ENCODE data around the gene PSMD1. TPM values are rescaled to one million over a fixed set of nuclear protein-coding genes. Genes with fewer than 3 reads are reported as not detected.

PSMD1 gene
- total RNA-seq, 1 donor from 2014 or later, result 116 TPM

Small RNAs within 50 kb of the gene (small RNA-seq; reads per million reads assigned to genes)
- gene RNU1-93P, result not detected

Other genes starting within 250 kb of the PSMD1 start
- 110 TPM for gene ITM2C, start 191.9 kb upstream of the PSMD1 start, total RNA-seq
- gene GPR55, start 131.6 kb upstream of the PSMD1 start, total RNA-seq, result not detected
- not detected for gene SPATA3, start 60.7 kb upstream of the PSMD1 start, total RNA-seq
- 27.7 TPM for gene C2orf72, start 19.3 kb upstream of the PSMD1 start, total RNA-seq
- 0.41 TPM for gene HTR2B, start 68.2 kb downstream of the PSMD1 start, total RNA-seq
- 15.1 TPM for gene ARMC9, start 141.8 kb downstream of the PSMD1 start, total RNA-seq

Data from frontal cortex (tissue), 1 donor.